ENCODE results near the gene TMEM132C.

GRCh38 chr12:128361400-128361995, 94.5 kb downstream of the TMEM132C start:
- TF ChIP-seq POLR2AphosphoS5 (IDR thresholded peaks at IDR 0.05; ENCODE audit: insufficient read depth, low read depth, low read length) (no peak), EZH2 (IDR thresholded peaks at IDR 0.05; ENCODE audit: borderline replicate concordance, low read depth, low read length, severe bottlenecking) (no peak), CTCF (IDR thresholded peaks at IDR 0.05; ENCODE audit: extremely low read depth in 1 of 2, insufficient read depth in 1 of 2, low read depth in 1 of 2, low read length in 2 of 2) (no peak), POLR2A (IDR thresholded peaks at IDR 0.05; ENCODE audit: low read depth, low read length) (no peak), FOS (IDR thresholded peaks at IDR 0.05; ENCODE audit: borderline replicate concordance, insufficient read depth, low read length) (no peak), MYC (IDR thresholded peaks at IDR 0.05; ENCODE audit: low read depth, low read length) (no peak)

Measured in endothelial cell of umbilical vein (primary cell).